Muscle layer of colon (tissue), 2 donors: ENCODE results near the gene KIAA0408.

Experiments used
- H3K27ac ChIP-seq: one replicate; pipeline ENCODE4 v1.7.0; 2013; ENCODE audit warnings: low read depth, mild to moderate bottlenecking, low read length, moderate library complexity
- H3K27me3 ChIP-seq, 2 donors: one replicate each; pipeline ENCODE4 v1.7.0; 2013; ENCODE audit warnings: low read length in 2 of 2, mild to moderate bottlenecking in 2 of 2; ENCODE audit not compliant: insufficient read depth in 2 of 2, control insufficient read depth in 1 of 2
- H3K36me3 ChIP-seq: one replicate; pipeline ENCODE4 v1.7.0; 2013; ENCODE audit warnings: mild to moderate bottlenecking, low read length; ENCODE audit not compliant: insufficient read depth
- H3K4me1 ChIP-seq: one replicate; pipeline ENCODE4 v1.7.0; 2013; ENCODE audit warnings: mild to moderate bottlenecking, low read length; ENCODE audit not compliant: insufficient read depth
- H3K4me3 ChIP-seq, 2 donors: one replicate each; pipeline ENCODE4 v1.7.0; 2013; ENCODE audit warnings: low read length in 2 of 2, low read depth in 1 of 2, mild to moderate bottlenecking in 1 of 2, moderate library complexity in 1 of 2
- H3K9ac ChIP-seq: one replicate; pipeline ENCODE4 v1.7.0; 2013; ENCODE audit warnings: low read length
- H3K9me3 ChIP-seq: one replicate; pipeline ENCODE4 v1.7.0; 2013; ENCODE audit warnings: mild to moderate bottlenecking, low read length
- donor health status: abdominal sarcoma.
- donor health status: Adenocarcinoma of cecum.

KIAA0408 gene

GRCh38 chr6:127481111-127481510, 21.9 kb upstream of the KIAA0408 start:
- Histone ChIP-seq H3K9me3 (no peaks in the 10 kb centered on the region), H3K36me3 (no peaks in the 10 kb centered on the region), H3K9ac (no peak overlapping the region), H3K4me1 (peaks cover 10% of the 10 kb centered on the region), H3K27ac (no peak overlapping the region), H3K4me3 (no peak overlapping the region), H3K27me3 (no peaks in the 10 kb centered on the region)

GRCh38 chr6:127477658-127478057, 18.5 kb upstream of the KIAA0408 start:
- Histone ChIP-seq H3K27ac (no peak overlapping the region), H3K4me1 (no peaks in the 10 kb centered on the region), H3K9me3 (no peaks in the 10 kb centered on the region), H3K9ac (no peak overlapping the region), H3K36me3 (no peaks in the 10 kb centered on the region), H3K27me3 (no peaks in the 10 kb centered on the region), H3K4me3 (no peak overlapping the region)

GRCh38 chr6:127475823-127476176, 16.6 kb upstream of the KIAA0408 start:
- Histone ChIP-seq H3K27me3 (no peaks in the 10 kb centered on the region), H3K9me3 (no peaks in the 10 kb centered on the region), H3K36me3 (no peaks in the 10 kb centered on the region), H3K4me3 (no peak overlapping the region), H3K27ac (no peak overlapping the region), H3K9ac (no peak overlapping the region), H3K4me1 (no peaks in the 10 kb centered on the region)

- no peaks in the 10 kb centered on the region for H3K36me3 ChIP-seq
- no peak overlapping the region for H3K9ac ChIP-seq
- H3K9me3 ChIP-seq = no peaks in the 10 kb centered on the region
- no peaks in the 10 kb centered on the region for H3K4me1 ChIP-seq
- no peaks in the 10 kb centered on the region for H3K27me3 ChIP-seq
- H3K27ac ChIP-seq = no peak overlapping the region
- no peak overlapping the region for H3K4me3 ChIP-seq
Observed at GRCh38 chr6:127475135-127475822, 16.1 kb upstream of the KIAA0408 start.

GRCh38 chr6:127471379-127472255, 12.4 kb upstream of the KIAA0408 start:
- Histone ChIP-seq H3K27me3 (no peaks in the 10 kb centered on the region), H3K9me3 (no peaks in the 10 kb centered on the region), H3K36me3 (no peaks in the 10 kb centered on the region), H3K4me1 (no peaks in the 10 kb centered on the region), H3K4me3 (no peak overlapping the region), H3K9ac (no peak overlapping the region), H3K27ac (no peak overlapping the region)

GRCh38 chr6:127468936-127469335, 9.7 kb upstream of the KIAA0408 start:
- H3K36me3 ChIP-seq = no peaks in the 10 kb centered on the region
- H3K4me1 ChIP-seq = peaks cover 16% of the 10 kb centered on the region
- H3K9me3 ChIP-seq = no peaks in the 10 kb centered on the region
- no peak overlapping the region for H3K9ac ChIP-seq
- no peak overlapping the region for H3K4me3 ChIP-seq
- H3K27ac ChIP-seq = no peak overlapping the region
- H3K27me3 ChIP-seq = no peaks in the 10 kb centered on the region

GRCh38 chr6:127466416-127466815, 7.2 kb upstream of the KIAA0408 start:
- H3K9ac ChIP-seq = no peak overlapping the region
- H3K4me3 ChIP-seq = no peak overlapping the region
- peaks cover 19% of the 10 kb centered on the region for H3K4me1 ChIP-seq
- H3K27me3 ChIP-seq = no peaks in the 10 kb centered on the region
- H3K27ac ChIP-seq = no peak overlapping the region
- H3K9me3 ChIP-seq = no peaks in the 10 kb centered on the region
- no peaks in the 10 kb centered on the region for H3K36me3 ChIP-seq

- Histone ChIP-seq H3K27ac (peak overlapping the region; percentile 20), H3K4me3 (no peak overlapping the region), H3K4me1 (peaks cover 20% of the 10 kb centered on the region), H3K9me3 (no peaks in the 10 kb centered on the region), H3K36me3 (no peaks in the 10 kb centered on the region), H3K27me3 (no peaks in the 10 kb centered on the region), H3K9ac (no peak overlapping the region)
Observed at GRCh38 chr6:127464881-127465459, 5.8 kb upstream of the KIAA0408 start.

GRCh38 chr6:127464161-127464880, 5.1 kb upstream of the KIAA0408 start:
- Histone ChIP-seq H3K9me3 (no peaks in the 10 kb centered on the region), H3K36me3 (no peaks in the 10 kb centered on the region), H3K4me1 (peaks cover 25% of the 10 kb centered on the region), H3K9ac (no peak overlapping the region), H3K27ac (peak overlapping the region; percentile 20), H3K4me3 (no peak overlapping the region), H3K27me3 (no peaks in the 10 kb centered on the region)

GRCh38 chr6:127463056-127463455, 3.9 kb upstream of the KIAA0408 start:
- no peak overlapping the region for H3K4me3 ChIP-seq
- H3K27me3 ChIP-seq = no peaks in the 10 kb centered on the region
- no peaks in the 10 kb centered on the region for H3K9me3 ChIP-seq
- H3K4me1 ChIP-seq = peaks cover 25% of the 10 kb centered on the region
- H3K9ac ChIP-seq = no peak overlapping the region
- peak overlapping the region; percentile 55 for H3K27ac ChIP-seq
- H3K36me3 ChIP-seq = no peaks in the 10 kb centered on the region

GRCh38 chr6:127462376-127462775, 3.2 kb upstream of the KIAA0408 start:
- Histone ChIP-seq H3K36me3 (no peaks in the 10 kb centered on the region), H3K9ac (no peak overlapping the region), H3K27me3 (no peaks in the 10 kb centered on the region), H3K27ac (no peak overlapping the region), H3K4me3 (no peak overlapping the region), H3K9me3 (no peaks in the 10 kb centered on the region), H3K4me1 (peaks cover 25% of the 10 kb centered on the region)
